OCI-LY3 (cell line): ENCODE results near the gene PLPPR1.

ENCODE experiments used
- H2AFZ ChIP-seq: fragments of 200-600, 300-600 bp; shearing (Covaris generic); 2 replicates; pipeline ENCODE4 v1.6.0; 2014; ENCODE audit warnings: antibody characterized with exemption, low read depth, low read length
- H3K27ac ChIP-seq: fragments of 200-600, 300-600 bp; sonication (generic); 2 replicates; pipeline ENCODE4 v1.5.1; 2014; ENCODE audit warnings: mild to moderate bottlenecking, low read length, moderate library complexity, mixed read lengths
- H3K27me3 ChIP-seq: fragments of 200-600, 300-600 bp; sonication (generic); 2 replicates; pipeline ENCODE4 v1.6.1; 2014; ENCODE audit warnings: low read depth, low read length, mixed read lengths
- H3K36me3 ChIP-seq: fragments of 200-600, 300-600 bp; sonication (generic); replicated peaks from 2 replicates; pipeline ENCODE3; 2014; ENCODE audit warnings: low read depth, low read length, mixed read lengths
- H3K4me1 ChIP-seq: fragments of 300-600, 200-600 bp; sonication (generic); 2 replicates; pipeline ENCODE4 v1.6.1; 2014; ENCODE audit warnings: low read length, mixed read lengths
- H3K4me2 ChIP-seq: fragments of 200-600, 300-600 bp; sonication (generic); 2 replicates; pipeline ENCODE4 v1.6.1; 2014; ENCODE audit warnings: low read length, mixed read lengths
- H3K4me3 ChIP-seq: fragments of 300-600, 200-600 bp; sonication (generic); 2 replicates; pipeline ENCODE4 v1.5.1; 2014; ENCODE audit warnings: antibody characterized with exemption, mild to moderate bottlenecking, low read length, moderate library complexity
- H3K79me2 ChIP-seq: fragments of 300-600, 200-600 bp; shearing (Covaris generic); 2 replicates; pipeline ENCODE4 v1.6.1; 2014; ENCODE audit warnings: mild to moderate bottlenecking, low read length, mixed read lengths
- H3K9ac ChIP-seq: fragments of 300-600, 200-600 bp; shearing (Covaris generic); 2 replicates; pipeline ENCODE4 v1.6.0; 2014; ENCODE audit warnings: mild to moderate bottlenecking, low read length, moderate library complexity
- H3K9me3 ChIP-seq: fragments of 200-600, 300-600 bp; shearing (Covaris generic); 2 replicates; pipeline ENCODE4 v1.6.1; 2014; ENCODE audit warnings: low read length, mixed read lengths; ENCODE audit not compliant: insufficient read depth
- H4K20me1 ChIP-seq: fragments of 200-600, 300-600 bp; sonication (generic); 2 replicates; pipeline ENCODE4 v1.6.1; 2016; ENCODE audit warnings: low read length, mixed read lengths; ENCODE audit not compliant: insufficient read depth
- EZH2phosphoT487 ChIP-seq: fragments of 200-600 bp; shearing (Covaris generic); IDR thresholded peaks from 2 replicates; pipeline ENCODE4 v1.6.1; 2018; ENCODE audit warnings: antibody characterized with exemption, mixed run types, low read depth
- TF ChIP-seq, protein P1 (sequence below): fragments of 200-600, 300-600 bp; sonication (generic); IDR thresholded peaks from 2 replicates; pipeline ENCODE4 v1.5.1; 2014; ENCODE audit warnings: antibody characterized with exemption, low read length, low read depth

The PLPPR1 gene

DNA sequence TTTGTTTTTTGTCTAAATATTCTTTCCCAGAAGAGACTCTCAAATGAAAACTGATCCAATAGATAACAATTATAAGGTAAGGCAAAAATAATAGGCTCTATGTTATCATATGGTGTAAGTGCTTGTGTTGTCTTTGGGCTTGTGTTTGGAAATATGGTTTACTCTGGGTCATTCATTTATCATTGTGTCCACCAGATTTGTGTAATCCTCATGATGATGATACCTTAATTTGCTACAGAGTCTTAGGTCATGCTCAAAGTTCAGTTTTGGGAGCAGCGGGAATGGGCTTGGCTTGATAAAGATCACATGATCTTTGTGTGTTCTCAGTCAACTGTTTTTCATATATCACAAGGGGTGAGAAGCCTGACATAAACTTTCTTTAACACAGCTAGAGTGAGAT, 34.2 kb downstream of the PLPPR1 start:
- H3K4me3 ChIP-seq: no peak overlapping the region
- TF ChIP-seq EZH2phosphoT487: no peak
- TF ChIP-seq, protein P1, sequence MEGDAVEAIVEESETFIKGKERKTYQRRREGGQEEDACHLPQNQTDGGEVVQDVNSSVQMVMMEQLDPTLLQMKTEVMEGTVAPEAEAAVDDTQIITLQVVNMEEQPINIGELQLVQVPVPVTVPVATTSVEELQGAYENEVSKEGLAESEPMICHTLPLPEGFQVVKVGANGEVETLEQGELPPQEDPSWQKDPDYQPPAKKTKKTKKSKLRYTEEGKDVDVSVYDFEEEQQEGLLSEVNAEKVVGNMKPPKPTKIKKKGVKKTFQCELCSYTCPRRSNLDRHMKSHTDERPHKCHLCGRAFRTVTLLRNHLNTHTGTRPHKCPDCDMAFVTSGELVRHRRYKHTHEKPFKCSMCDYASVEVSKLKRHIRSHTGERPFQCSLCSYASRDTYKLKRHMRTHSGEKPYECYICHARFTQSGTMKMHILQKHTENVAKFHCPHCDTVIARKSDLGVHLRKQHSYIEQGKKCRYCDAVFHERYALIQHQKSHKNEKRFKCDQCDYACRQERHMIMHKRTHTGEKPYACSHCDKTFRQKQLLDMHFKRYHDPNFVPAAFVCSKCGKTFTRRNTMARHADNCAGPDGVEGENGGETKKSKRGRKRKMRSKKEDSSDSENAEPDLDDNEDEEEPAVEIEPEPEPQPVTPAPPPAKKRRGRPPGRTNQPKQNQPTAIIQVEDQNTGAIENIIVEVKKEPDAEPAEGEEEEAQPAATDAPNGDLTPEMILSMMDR: no peak
- no peak overlapping the region for H3K4me2 ChIP-seq
- no peaks in the 10 kb centered on the region for H4K20me1 ChIP-seq
- no peaks in the 10 kb centered on the region for H3K79me2 ChIP-seq
- H3K4me1 ChIP-seq: no peaks in the 10 kb centered on the region
- no peak overlapping the region for H2AFZ ChIP-seq
- no peaks in the 10 kb centered on the region for H3K36me3 ChIP-seq
- H3K27ac ChIP-seq: no peak overlapping the region
- H3K9ac ChIP-seq: no peak overlapping the region
- H3K27me3 ChIP-seq: no peaks in the 10 kb centered on the region
- no peaks in the 10 kb centered on the region for H3K9me3 ChIP-seq

DNA sequence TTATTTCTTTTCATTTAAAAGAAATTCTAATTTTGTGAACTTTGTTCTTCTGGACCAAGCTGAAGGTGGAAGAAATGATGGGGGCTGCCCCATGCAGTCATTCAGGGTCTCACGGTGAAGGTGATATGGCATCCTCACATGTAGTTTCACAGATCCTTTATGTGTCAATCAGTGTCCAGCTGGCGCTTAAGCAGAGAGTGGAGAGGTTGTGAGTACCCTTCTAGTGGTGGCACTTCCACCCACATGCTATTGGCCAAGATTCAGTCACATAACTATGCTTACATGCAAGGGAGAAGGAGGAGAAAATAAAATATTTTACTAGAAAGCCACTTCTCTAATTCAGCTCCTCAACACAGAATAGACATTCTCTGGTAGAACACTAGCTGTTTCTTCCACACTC, 34.7 kb downstream of the PLPPR1 start:
- TF ChIP-seq EZH2phosphoT487: no peak
- TF ChIP-seq, protein P1: no peak

DNA sequence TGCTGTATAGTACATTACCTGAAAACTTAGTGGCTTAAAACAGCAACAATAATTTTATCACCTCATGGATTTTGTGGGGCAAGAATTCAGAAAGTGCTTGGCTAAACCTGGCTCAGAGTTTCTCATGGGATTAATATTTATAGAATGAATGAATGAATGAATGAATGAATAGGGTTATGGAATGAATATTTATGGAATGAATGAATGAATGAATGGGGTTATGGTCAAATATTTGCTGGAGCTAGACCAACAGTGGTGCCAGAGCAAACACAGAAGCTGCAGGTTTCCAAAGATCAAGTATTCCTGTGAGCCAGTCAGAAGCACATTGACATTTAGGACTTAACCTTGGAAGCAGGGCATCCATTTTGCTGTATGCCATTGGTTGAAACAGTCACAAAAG, 35.7 kb downstream of the PLPPR1 start:
- Histone ChIP-seq H3K27ac (no peak overlapping the region), H3K36me3 (no peaks in the 10 kb centered on the region), H3K79me2 (no peaks in the 10 kb centered on the region), H4K20me1 (no peaks in the 10 kb centered on the region), H3K27me3 (no peaks in the 10 kb centered on the region), H3K4me3 (no peak overlapping the region), H3K4me2 (no peak overlapping the region), H3K9me3 (no peaks in the 10 kb centered on the region), H3K4me1 (no peaks in the 10 kb centered on the region), H2AFZ (no peak overlapping the region), H3K9ac (no peak overlapping the region)
- TF ChIP-seq, protein P1: no peak
- TF ChIP-seq EZH2phosphoT487: no peak

More for the DNA sequence above, 34.7 kb downstream of the PLPPR1 start:
- no peak overlapping the region for H3K9ac ChIP-seq
- H3K27ac ChIP-seq: no peak overlapping the region
- H3K4me2 ChIP-seq: no peak overlapping the region
- H3K27me3 ChIP-seq: no peaks in the 10 kb centered on the region
- no peak overlapping the region for H2AFZ ChIP-seq
- H3K36me3 ChIP-seq: no peaks in the 10 kb centered on the region
- H3K9me3 ChIP-seq: no peaks in the 10 kb centered on the region
- no peaks in the 10 kb centered on the region for H4K20me1 ChIP-seq
- no peaks in the 10 kb centered on the region for H3K79me2 ChIP-seq
- H3K4me3 ChIP-seq: no peak overlapping the region
- no peaks in the 10 kb centered on the region for H3K4me1 ChIP-seq

- Histone ChIP-seq H3K9ac (no peak overlapping the region), H3K4me3 (no peak overlapping the region), H3K36me3 (no peaks in the 10 kb centered on the region), H3K4me2 (no peak overlapping the region), H2AFZ (no peak overlapping the region), H3K27ac (no peak overlapping the region), H3K27me3 (no peaks in the 10 kb centered on the region), H3K79me2 (no peaks in the 10 kb centered on the region), H4K20me1 (no peaks in the 10 kb centered on the region), H3K9me3 (no peaks in the 10 kb centered on the region), H3K4me1 (no peaks in the 10 kb centered on the region)
- TF ChIP-seq EZH2phosphoT487: no peak
- TF ChIP-seq, protein P1: no peak
Observed at GRCh38 chr9:101065930-101066329, 37.4 kb downstream of the PLPPR1 start.
